Activated CD4-positive, alpha-beta T cell treated with anti-CD3 and anti-CD28 coated beads for 4 hours (primary cell): ENCODE data around the gene DDX1.
"Not testable (repeated sequence)": the region's sequence is repeated elsewhere in the genome, so short reads cannot be mapped to it uniquely, and the experiment has no call there.

ENCODE experiments used
- DNase-seq, 2 donors: peaks; one replicate each; pipeline ENCODE4 v3.0.0-alpha.2; 2020

Gene DDX1

DNA sequence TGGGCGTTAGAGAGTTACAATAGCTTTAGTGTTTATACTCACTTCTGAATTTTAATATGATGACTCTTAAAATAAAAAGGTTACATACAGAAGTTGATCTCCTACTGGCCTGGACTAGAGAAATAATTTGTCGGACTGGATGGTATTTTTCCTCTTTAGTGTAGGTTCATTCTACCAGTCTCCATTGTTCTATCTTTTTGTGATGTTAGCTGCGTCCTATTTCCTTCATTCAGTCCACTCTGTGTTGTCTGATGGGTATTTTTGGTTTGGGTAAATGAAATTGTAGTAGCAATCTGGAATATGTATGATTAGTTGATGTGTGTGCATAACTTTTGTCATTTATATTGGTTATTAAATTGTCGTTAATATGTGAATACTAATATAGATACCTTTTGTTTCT lies 5.3 kb downstream of the DDX1 start:
- DNase-seq, result no peak

DNA sequence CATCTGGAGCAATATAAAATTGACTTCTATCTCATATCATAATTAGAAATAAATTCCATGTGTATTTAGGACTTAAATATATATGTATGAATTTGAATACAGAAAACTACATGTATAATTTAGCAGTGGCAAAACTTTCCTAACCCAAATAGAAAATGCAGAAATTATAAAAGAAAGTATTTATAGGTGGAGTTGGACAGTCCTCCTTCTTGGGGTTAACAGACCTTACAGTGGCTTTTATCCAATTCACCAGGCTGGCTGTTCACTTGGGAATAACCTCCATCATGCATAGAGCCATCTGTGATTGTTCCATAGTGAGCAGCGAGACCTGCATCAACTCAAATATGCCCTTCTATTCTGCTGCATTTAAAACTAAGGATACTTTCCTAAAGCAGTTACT lies 8.3 kb downstream of the DDX1 start:
- DNase-seq, result no peak

DNA sequence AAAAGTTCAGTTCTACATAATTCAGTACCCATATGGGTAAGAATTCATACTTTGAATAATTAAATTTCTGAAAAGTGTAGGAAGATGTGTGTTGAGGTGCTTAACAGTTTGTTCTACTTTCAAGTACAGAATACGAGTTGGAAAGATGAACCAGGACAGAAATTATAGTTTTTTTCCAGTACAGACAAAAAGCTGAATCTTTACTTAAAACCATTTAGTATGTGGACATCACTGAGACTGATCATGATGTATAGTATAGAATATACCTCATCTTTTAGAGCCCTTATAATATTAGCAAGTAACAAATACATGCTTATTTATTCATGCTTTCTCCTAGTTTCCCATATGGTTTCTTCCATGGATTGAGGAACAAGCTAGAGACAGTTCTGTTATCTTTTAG lies 10.0 kb downstream of the DDX1 start:
- DNase-seq, result no peak

DNA sequence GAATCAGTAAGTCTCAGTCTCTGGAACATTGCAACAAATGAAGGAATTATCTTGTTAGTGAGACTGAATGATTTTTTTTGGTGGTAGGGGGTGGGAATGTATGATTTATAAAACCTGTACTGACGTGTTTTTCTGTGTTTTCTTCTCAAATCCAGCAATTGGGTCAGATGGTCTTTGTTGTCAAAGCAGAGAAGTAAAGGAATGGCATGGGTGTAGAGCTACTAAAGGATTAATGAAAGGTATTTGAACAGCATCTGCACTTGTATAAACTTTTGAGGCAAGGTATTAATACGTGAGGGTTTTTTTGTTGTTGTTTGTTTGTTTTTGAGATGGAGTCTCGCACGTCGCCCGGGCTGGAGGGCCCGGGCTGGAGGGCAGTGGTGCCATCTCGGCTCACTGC lies 10.7 kb downstream of the DDX1 start:
- DNase-seq, result no peak

DNA sequence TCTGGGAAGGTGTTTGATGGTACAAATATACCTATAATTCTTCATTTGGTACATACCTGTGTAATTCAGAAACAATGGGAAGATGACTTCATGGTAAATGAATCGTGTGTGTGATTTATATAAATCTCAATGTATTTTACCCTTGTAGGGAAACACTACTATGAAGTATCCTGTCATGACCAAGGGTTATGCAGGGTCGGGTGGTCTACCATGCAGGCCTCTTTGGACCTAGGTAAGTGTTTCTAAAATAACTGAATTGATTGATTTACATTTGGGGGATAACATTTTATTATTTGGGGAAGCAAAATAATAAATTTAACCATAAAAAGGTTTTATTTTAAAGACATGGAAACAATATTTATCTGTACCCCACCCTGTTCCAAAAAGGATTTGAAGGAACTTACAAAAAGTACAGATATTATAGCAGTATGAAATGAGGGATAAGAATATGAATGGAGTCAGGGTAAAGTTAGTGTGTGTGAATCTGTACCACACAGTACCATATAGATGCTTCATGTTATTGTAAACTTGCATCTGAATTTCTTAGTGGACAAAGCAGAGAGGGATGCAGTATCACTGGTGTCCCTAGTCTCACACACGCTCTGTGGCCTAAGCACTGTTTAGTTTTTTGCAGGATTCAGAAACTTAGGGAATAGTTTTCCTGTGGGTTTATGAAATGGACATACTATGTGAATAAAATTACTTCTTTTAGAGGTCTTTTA lies 11.5 kb downstream of the DDX1 start:
- no peak for DNase-seq

DNA sequence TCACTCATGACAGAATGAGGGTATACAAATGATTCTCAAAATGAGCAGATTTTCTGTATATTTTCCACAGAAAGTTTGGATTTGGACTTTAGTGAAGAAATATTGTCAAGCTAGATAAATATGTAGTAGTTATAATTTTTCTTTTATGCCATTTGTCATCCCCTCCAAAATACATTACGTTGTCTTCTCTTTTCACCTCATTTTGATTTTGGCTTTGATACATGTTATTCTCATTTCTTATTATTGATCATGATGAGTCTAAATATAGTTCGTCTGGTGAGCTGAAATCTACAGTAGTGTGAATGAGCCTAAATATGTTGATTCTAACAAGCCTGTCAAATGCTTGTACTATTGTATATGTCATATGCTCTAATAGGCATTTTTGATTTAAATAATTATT lies 12.3 kb downstream of the DDX1 start:
- DNase-seq, result no peak

DNA sequence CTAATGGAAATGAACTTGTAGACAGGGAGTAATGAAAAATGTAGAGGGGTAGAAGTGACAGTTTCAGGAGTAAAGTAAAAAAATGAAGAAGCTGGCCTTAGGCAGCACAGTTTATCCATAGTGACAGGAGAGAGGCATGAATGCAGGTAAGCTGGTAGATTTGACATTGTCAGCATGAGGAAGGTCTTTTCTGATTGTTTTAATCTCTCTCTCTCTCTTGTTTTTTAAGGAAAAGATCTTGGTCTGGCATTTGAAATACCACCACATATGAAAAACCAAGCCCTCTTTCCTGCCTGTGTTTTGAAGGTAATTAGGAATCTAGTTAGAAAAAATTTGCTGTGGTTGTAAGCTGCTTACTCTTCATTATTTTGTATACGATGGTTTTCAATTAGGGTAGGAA lies 14.1 kb downstream of the DDX1 start:
- no peak for DNase-seq

DNA sequence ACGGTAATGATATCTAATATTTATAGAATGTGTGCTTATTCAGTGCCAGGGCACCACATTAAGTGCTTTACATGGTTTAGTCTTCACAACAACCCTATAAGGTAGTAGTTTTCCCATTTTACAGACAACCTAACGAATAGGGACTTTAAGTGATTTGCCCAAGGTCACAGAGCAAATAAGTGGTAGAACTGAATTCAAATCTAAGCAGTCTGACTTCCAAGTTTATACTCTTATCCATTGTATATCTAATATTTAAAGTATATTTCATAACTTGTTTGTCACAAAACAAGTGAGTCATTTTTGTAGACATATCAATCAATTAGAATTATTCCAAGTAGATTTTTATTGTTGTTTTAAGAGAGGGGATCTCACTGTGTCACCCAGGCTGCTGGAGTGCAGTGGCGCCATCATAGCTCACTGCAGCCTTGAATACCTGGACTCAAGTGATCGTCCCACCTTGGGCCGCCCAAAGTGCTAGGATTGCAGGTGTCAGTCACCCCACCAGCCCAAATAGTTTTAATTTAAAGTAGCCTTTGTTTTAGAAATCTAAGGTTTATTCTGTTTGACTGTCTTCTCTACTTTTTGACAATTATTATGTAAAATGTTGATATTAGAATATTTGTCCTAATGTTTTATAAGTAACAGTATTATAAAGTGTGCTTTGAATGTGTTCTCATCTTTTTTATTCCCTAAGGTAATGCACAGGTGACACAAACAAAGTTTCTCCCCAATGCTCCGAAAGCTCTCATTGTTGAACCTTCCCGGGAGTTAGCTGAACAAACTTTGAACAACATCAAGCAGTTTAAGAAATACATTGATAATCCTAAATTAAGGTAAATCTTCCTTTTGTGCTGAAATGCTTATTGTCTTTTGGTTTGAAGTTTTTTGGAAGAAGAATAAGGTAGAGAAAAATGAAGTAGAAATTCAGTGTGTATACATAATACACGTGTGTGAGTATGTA lies 15.1 kb downstream of the DDX1 start:
- no peak for DNase-seq

DNA sequence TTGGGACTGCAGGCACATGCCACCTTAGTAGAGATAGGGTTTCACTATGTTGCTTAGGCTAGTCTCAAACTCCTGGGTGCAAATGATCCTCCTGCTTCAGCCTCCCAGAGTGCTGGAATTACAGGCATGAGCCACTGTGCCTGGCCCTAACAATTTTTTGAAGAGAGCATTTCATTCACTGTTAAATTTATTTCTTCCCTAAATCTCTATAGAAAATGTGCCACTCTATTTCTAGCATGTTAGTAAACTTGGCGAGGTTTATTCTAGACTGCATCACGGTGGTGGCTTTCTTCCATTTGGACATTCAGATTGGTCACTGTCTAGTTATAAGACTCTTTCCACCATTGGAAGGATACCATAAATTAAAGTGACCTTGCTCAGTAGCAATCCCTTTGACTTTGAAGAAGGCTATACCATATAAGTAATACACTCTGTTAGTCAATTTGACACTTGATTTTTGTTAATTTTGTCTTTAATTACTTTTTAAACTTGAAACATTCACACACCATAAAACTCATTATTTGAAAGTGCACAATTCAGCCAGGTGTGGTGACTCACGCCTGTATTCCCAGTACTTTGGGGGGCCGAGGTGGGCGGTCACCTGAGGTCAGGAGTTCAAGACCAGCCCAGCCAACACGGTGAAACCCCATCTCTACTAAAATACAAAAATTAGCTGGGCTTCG lies 16.2 kb downstream of the DDX1 start:
- no peak for DNase-seq

DNA sequence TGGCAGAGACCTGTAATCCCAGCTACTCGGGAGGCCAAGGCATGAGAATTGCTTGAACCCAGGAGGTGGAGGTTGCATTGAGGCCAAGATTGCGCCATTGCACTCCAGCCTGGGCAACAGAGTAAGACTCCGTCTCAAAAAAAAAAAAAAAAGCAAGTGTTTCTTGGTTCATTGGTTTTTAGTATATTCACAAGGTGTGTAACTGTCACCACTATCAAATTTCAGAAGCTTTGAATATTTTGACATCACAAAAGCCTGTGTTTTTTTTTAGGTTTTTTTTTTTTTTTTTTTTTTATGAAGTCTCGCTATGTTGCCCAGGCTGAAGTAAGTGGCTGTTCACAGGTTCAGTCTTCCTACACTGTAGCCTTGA lies 16.7 kb downstream of the DDX1 start:
- no peak for DNase-seq

DNA sequence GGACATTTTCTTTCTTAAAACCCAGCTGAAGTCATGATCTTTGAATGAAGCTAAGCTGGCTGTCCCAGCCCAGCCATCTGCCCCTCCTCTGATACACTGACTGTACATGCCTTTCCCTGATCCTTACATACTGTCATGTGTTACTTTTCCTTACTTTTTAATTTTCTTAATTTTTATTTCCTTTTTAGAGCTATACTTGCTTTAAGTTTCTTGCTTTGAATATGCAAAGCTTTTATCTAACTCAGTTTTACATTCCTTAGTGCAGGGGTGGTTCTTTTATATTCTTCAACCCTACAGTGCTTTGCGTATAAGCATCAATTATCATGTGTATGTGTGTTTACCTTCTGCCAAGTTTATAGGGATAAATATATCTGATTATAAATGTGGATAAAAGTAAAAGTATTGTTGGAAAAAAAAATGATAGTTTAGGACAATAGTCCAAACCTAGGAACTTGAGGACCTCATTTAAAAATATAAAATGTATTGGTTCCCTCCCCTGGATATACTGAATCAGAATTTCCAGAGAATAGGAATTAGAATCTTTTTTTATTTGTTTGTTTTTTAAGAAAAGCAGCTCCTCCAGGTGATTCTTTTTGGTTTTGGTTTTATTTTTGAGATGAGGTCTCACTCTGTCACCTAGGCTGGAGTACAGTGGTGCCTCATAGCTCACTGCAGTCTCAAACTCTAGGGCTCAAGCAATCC lies 17.8 kb downstream of the DDX1 start:
- no peak for DNase-seq

DNA sequence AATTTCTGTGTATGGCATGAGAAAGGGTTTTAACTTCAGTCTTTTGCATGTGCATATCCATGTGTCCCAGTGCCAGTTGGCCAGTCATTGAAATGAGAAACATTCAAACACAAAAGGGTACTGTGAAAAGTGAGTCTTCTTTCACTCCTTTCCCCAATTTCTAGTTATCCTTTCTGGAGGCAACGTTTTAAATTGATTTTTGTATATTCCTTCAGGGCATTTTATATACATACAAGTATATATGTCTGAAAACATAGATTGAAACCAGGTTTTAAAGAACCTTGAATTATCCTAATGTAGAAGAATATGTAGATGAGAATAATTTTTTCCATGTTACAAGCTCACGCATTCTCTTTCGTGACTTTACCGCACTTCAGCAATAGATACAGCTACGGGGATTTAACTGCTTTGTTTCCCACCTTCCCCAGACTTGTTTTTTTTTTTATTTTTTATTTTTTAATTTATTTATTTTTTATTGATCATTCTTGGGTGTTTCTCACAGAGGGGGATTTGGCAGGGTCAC lies 18.8 kb downstream of the DDX1 start:
- DNase-seq, result no peak

DNA sequence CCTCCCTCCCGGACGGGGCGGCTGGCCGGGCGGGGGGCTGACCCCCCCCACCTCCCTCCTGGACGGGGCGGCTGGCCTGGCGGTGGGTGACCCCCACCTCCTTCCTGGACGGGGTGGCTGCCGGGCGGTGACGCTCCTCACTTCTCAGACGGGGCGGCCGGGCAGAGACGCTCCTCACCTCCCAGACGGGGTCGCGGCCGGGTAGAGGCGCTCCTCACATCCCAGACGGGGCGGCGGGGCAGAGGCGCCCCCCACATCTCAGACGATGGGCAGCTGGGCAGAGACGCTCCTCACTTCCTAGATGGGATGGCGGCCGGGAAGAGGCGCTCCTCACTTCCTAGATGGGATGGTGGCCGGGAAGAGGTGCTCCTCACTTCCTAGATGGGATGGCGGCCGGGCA lies 20.4 kb downstream of the DDX1 start:
- DNase-seq, result not testable (repeated sequence)

DNA sequence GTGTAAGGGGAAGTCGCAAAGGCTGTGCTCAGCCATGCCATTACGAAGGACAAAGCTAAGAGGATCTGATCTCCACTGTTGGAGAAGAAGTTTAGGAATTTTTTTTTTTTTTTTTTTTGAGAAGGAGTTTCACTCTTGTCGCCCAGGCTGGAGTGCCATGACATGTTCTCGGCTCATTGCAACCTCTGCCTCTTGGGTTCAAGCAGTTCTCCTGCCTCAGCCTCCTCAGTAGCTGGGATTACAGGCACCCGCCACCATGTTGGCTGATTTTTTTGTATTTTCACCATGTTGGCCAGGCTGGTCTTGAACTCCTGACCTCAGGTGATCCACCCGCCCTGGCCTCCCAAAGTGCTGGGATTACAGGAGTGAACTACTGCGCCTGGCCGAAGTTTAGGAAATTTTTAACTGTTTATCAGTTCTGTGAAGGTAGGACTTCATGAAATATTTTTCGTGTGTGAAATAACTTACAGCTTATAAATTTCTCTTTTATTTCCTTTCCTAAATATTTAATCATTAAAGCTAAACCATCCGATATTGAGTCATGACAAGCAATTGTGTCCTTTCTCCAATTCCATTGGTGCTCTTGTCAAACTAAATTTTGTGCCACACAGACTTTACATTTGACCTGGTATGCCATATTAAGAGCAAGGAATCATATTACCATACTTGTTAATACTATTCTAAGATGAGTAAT lies 22.2 kb downstream of the DDX1 start:
- DNase-seq, result no peak

DNA sequence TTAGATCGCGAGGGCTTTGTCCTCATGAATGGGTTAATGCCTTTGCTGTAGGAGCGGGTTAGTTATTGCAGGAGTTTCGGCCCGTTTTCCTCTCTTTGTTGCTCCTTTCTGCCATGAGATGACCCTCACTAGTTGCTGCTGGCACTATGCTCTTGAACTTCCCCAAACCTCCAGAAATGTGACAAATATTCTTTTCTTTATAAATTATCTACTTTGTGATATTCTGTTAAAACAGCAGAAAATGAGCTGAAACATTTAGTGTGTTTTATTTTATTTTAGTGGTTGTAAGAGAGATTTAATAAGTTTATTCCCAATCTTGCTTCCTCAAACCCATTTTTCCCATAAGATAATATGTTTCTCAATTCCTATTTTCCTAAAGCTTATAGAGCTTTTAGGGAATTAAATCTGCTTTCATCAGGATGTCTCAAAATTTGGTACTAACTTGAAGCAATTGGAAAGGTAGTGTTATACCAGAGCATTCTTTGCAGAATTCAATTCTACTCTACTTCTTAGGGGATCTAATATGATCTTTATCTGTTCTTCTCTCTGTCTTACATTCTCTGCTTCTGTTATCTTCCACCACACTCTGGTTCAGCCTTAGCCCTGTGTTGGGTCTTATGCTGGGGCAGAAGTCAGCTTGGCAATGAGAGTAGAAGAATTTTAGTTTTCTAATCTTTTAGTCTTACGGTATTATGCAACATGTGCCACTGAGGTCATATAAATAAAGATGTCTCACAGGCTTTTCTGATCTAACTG lies 23.1 kb downstream of the DDX1 start:
- DNase-seq, result no peak

DNA sequence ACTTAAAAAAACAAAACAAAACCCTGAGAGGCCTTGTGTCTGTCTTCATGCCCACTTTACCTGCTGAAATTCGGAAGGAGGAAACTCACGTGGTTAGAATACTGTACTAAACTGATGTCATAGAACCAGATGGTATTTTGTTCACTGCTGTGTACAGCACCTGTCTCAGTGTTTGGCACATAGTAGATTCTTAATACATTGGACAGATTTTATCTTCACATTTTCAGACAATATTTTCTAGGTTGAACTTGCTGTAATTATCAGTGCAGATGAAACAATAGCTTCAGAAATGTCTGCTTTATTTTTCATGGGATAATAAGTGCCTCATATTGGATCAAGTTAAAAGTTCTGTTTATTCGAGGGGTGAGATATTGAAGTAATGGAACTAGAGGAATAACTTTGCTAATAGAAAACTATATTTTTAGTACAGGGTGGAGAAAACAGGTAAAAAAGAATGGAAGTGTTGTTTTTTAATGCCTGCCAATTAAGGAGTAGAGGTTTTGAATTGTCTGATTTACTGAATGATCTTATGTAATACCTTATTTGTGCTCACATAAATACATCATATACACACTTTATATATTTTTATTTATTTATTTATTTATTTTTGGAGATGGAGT lies 23.7 kb downstream of the DDX1 start:
- no peak for DNase-seq

DNA sequence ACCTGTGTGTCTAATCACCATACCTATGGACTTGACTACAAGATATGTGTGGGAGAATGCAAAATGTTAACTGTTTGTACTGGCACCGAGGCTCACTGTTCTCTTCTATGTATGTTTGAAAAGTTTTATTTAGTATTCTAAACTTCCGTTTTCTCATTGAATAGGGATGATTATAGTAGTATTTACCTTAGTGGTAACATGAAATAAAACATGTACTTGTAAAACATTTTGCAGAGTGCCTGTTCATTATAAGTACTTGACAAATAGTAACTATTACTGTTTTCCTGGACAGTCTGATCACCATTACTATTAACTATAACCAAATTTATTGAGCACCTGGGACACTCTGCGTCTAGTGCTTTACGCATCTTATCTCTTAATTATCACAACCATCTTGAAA lies 24.8 kb downstream of the DDX1 start:
- no peak for DNase-seq

DNA sequence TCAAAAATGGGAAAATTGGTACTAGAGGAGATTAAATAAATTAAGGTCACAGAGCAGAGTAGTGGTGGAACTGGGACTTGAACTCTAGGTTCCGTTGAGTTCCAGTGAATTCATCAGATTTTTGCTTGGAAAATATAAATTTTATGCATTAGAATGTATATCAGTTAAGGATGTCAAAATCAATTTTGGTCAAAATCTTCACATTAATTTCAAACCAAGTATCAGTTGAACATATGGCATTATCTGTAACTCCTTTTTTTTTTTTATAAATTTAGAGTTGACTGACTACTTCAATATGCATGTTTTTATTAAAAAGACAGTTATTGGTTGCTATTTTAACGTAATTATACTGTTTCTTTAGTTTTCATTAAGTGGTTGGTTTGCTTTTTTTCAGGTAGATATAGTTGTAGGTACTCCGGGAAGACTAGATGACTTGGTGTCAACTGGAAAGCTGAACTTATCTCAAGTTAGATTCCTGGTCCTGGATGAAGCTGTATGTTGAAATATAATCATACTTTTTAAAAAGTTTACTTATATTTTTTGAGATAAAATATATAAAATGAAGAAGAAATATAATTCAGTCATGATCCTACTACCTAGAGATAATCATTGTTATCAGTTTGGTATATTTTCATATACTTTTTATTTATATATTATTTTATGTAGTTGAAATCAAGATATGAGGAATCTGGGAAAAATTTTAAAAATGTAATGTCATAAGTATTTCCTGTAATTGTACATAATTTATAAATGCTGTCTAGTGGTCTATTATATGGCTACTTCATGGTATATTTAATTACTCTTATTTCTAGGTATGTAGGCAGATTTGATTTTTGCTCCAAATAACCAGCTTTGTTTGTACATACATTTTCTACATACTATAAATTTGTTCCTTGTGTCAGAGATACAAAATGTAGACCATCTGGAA lies 25.4 kb downstream of the DDX1 start:
- DNase-seq, result no peak

DNA sequence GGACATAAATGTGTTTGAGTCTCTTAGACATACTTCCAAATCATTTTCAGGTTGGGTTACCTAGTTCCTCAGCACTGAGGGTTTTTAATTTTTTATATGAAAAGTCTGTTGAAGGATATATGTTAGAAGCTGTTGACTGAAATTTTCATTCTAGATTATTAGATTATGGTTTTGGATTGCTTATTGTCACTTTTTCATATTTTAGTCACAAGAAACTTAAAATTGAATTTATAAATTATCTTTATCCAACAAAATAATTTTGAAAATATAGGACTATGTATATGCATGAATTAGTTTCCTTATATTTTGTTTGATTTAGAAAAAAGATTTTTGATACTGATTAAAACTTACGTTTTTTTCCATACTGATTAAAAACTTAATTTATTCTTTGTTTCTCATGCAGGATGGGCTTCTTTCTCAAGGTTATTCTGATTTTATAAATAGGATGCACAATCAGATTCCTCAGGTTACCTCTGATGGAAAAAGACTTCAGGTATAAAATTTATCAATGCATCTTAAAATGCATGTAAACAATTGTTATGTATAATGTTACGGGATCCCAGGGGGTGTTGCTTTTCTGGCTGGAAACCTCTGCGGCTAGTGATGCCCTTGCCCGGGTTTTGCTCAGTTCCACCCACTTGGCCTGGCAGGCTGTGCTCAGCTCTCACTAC lies 26.2 kb downstream of the DDX1 start:
- DNase-seq, result no peak
